Measurements from ENCODE around the gene PAX8.

PAX8 gene

DNA sequence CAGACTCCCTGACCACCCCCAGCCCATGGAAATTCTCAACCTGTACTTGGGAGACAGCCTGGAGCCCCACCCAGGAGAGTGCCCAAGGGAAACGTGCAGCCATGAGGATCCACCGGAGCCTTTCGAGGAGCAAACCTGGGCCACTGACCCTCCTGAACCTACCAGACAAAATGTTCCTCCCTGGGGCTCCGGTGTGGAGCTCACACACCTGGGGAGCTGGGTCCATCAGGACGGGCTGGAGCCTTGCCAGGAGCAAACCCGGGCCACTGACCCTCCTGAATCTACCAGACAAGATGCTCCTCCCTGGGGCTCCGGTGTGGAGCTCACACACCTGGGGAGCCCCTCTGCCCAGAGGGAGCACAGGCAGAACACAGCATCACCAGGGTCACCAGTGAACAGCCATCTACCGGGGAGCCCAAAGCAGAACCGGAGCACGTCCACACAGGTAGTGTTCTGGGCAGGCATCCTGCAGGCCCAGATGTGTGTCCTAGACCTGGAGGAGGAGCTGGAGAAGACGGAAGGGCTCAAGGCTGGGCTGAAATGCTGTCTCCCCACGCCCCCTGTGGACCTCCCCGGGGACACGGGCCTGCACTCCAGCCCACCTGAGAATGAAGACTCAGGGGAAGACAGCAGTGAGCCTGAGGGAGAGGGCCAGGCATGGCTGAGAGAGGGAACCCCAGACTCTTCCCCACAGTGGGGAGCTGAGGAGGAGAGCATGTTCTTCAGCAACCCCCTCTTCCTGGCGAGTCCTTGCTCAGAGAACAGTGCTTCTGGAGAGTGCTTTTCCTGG, 96.1 kb downstream of the PAX8 start:
- TF ChIP-seq, protein P1, sequence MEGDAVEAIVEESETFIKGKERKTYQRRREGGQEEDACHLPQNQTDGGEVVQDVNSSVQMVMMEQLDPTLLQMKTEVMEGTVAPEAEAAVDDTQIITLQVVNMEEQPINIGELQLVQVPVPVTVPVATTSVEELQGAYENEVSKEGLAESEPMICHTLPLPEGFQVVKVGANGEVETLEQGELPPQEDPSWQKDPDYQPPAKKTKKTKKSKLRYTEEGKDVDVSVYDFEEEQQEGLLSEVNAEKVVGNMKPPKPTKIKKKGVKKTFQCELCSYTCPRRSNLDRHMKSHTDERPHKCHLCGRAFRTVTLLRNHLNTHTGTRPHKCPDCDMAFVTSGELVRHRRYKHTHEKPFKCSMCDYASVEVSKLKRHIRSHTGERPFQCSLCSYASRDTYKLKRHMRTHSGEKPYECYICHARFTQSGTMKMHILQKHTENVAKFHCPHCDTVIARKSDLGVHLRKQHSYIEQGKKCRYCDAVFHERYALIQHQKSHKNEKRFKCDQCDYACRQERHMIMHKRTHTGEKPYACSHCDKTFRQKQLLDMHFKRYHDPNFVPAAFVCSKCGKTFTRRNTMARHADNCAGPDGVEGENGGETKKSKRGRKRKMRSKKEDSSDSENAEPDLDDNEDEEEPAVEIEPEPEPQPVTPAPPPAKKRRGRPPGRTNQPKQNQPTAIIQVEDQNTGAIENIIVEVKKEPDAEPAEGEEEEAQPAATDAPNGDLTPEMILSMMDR (IDR thresholded peaks at IDR 0.05; ENCODE audit: control insufficient read depth, extremely low read depth, insufficient read depth) = no peak
- DNase-seq (ENCODE audit: low read depth) = no peak
- no peak overlapping the region for H3K4me3 ChIP-seq (ENCODE audit: low read depth, low read length)

- TF ChIP-seq, protein P1 (IDR thresholded peaks at IDR 0.05; ENCODE audit: control insufficient read depth, extremely low read depth, insufficient read depth) = no peak
- DNase-seq (ENCODE audit: low read depth) = no peak
- H3K4me3 ChIP-seq (ENCODE audit: low read depth, low read length) = no peak overlapping the region
Measured at GRCh38 chr2:113181258-113182051, 97.3 kb downstream of the PAX8 start.

DNA sequence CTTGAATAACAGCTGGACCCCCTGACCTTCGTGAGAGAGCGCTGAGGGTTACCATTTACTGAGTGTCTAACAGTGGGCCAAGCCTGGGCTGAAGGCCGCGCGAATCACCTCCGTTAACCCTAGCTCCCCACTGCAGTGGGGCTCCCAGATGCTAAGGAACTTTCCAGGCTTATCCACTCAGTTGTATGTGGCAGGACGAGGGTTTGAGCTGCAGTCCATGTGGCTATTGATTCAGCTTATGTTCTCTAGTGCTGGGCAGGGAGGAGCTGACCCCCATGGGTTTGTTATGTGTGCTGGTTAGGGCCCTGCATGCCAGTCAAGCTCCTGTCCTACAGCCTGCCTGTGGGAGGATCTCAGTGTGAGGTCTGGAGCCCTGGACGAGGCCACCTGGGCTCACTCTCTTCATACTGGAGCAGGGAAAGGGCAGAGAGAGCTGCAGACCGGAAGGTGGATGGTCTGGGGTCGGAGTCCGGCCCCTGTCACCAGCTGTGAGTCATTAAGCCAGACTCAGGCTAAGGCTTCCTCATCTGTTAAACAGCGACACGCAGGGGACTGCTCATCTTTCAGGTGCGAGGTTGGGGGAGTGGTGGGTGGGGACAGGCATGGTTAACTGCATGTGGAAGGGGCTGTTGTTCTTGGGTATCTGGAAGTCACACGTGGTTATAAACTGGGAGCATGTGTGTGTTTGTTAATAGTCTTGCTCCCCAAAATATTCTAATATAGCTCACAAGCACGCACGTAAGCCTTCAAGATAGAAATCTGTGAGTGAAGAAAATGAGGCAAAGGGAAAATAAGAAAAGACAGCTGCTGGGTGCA, 98.4 kb downstream of the PAX8 start:
- TF ChIP-seq, protein P1 (IDR thresholded peaks at IDR 0.05; ENCODE audit: control insufficient read depth, extremely low read depth, insufficient read depth) = no peak
- DNase-seq (ENCODE audit: low read depth) = no peak
- no peak overlapping the region for H3K4me3 ChIP-seq (ENCODE audit: low read depth, low read length)

DNA sequence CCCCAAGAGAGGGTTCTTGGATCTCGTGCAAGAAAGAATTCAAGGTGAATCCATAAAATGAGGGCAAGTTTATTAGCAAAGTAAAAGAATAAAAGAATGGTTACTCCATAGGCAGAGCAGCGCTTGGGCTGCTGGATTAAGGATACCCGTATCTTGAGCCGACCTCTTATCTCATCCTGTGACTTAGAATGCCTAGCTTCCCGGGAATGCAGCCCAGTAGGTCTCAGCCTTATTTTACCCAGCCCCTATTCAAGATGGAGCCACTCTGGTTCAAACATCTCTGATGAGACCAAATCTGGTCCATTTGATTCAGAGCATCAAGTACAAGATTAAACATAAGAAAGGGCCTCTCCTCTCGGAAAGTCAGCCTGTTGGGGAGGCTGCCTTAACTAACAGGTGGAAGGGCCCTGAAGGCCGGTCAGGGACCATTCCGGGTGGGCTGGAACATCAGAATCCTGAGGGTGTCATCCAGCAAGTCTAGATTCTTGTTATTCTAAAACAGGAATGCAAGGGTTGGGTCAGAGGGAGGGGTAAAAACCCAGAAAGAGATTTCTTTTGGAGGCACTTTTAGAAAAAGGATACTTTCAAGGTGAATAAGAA, 99.2 kb downstream of the PAX8 start:
- no peak for DNase-seq (ENCODE audit: low read depth)
- TF ChIP-seq, protein P1 (IDR thresholded peaks at IDR 0.05; ENCODE audit: control insufficient read depth, extremely low read depth, insufficient read depth) = no peak
- H3K4me3 ChIP-seq (ENCODE audit: low read depth, low read length) = no peak overlapping the region

DNA sequence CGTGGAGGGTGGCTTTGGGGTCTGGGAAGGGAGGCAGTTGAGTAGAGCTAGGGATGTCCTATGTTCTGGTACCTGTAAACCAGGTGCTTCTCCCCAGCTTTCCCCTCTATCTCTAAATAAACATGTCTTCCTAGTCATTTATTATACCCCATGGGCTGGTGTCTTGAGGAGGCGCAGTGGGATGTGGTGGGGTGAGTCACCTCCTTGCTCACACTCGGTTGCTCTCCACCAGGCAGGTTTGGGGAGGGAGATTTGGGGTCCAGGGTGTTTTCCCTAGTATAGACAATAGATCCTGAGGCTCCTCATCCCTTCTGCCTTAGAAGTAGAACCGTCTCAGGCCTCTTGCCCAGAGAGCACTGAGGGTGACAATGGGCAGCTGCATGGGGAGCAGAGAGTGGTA, 99.8 kb downstream of the PAX8 start:
- no peak for DNase-seq (ENCODE audit: low read depth)
- TF ChIP-seq, protein P1 (IDR thresholded peaks at IDR 0.05; ENCODE audit: control insufficient read depth, extremely low read depth, insufficient read depth) = no peak
- H3K4me3 ChIP-seq (ENCODE audit: low read depth, low read length) = no peak overlapping the region

- TF ChIP-seq, protein P1 (IDR thresholded peaks at IDR 0.05; ENCODE audit: control insufficient read depth, extremely low read depth, insufficient read depth) = no peak
- no peak for DNase-seq (ENCODE audit: low read depth)
- H3K4me3 ChIP-seq (ENCODE audit: low read depth, low read length) = no peak overlapping the region
Measured at GRCh38 chr2:113178069-113178746, 100.5 kb downstream of the PAX8 start.

Data from LNCaP clone FGC (cell line).